GM23338 (cell line): ENCODE data around the gene ARHGAP42. TPM values are rescaled to one million over a fixed set of nuclear protein-coding genes. Genes with fewer than 3 reads are reported as not detected.

Experiments used
- ATAC-seq: fragments of 200-7000 bp; cut with Tn5 transposase; 3 replicates; pipeline ENCODE4 v1.9.1; 2020
- DNase-seq: peaks from one replicate; pipeline ENCODE4 v3.0.0-alpha.2; 2015; ENCODE audit warnings: low spot score
- H2AFZ ChIP-seq: fragments of 200-600 bp; sonication (generic); 2 replicates; pipeline ENCODE4 v1.8.0; 2016; ENCODE audit warnings: antibody characterized with exemption, mild to moderate bottlenecking, moderate library complexity
- H3F3A ChIP-seq: fragments of 200-600 bp; sonication (generic); replicated peaks from 2 replicates; pipeline ENCODE4 v1.8.0; 2017; ENCODE audit warnings: antibody characterized with exemption, mixed run types, low read depth
- H3K27ac ChIP-seq: fragments of 200-600 bp; sonication (generic); 2 replicates; pipeline ENCODE4 v1.6.1; 2016; ENCODE audit warnings: low read depth
- H3K27me3 ChIP-seq: fragments of 200-600 bp; sonication (generic); 2 replicates; pipeline ENCODE4 v1.8.0; 2016; ENCODE audit warnings: mild to moderate bottlenecking, mixed run types, moderate library complexity; ENCODE audit not compliant: insufficient read depth
- H3K36me3 ChIP-seq: fragments of 200-600 bp; sonication (generic); 2 replicates; pipeline ENCODE4 v1.8.0; 2016; ENCODE audit warnings: mild to moderate bottlenecking; ENCODE audit not compliant: insufficient read depth
- H3K4me1 ChIP-seq: fragments of 200-600 bp; sonication (generic); 2 replicates; pipeline ENCODE4 v1.8.0; 2016; ENCODE audit warnings: mild to moderate bottlenecking, moderate library complexity; ENCODE audit not compliant: insufficient read depth
- H3K4me2 ChIP-seq: fragments of 200-600 bp; sonication (generic); 2 replicates; pipeline ENCODE4 v1.7.1; 2017; ENCODE audit warnings: mixed run types
- H3K4me3 ChIP-seq: fragments of 200-600 bp; sonication (generic); 2 replicates; pipeline ENCODE4 v1.6.1; 2016; ENCODE audit warnings: mixed run types
- H3K79me2 ChIP-seq: fragments of 200-600 bp; sonication (generic); replicated peaks from 2 replicates; pipeline ENCODE4 v1.8.0; 2017; ENCODE audit warnings: mild to moderate bottlenecking; ENCODE audit not compliant: insufficient read depth
- H3K9me2 ChIP-seq: fragments of 200-600 bp; sonication (generic); 2 replicates; pipeline ENCODE4 v1.8.0; 2017; ENCODE audit not compliant: insufficient read depth
- H4K20me1 ChIP-seq: fragments of 200-600 bp; sonication (generic); replicated peaks from 2 replicates; pipeline ENCODE4 v1.8.0; 2017; ENCODE audit warnings: mild to moderate bottlenecking; ENCODE audit not compliant: insufficient read depth
- H3K27ac Mint-ChIP-seq: 2 replicates; pipeline ENCODE4 v1.8.0; 2020; ENCODE audit warnings: inconsistent platforms, mild to moderate bottlenecking, moderate library complexity, mixed read lengths
- H3K27me3 Mint-ChIP-seq: 3 replicates; pipeline ENCODE4 v1.8.0; 2022; ENCODE audit warnings: low read depth, mild to moderate bottlenecking, moderate library complexity, mixed read lengths, inconsistent platforms; ENCODE audit not compliant: insufficient read depth, poor library complexity
- H3K36me3 Mint-ChIP-seq: 3 replicates; pipeline ENCODE4 v1.8.0; 2021; ENCODE audit warnings: low read depth, mild to moderate bottlenecking, inconsistent platforms, moderate library complexity, mixed read lengths
- H3K4me1 Mint-ChIP-seq: 3 replicates; pipeline ENCODE4 v1.8.0; 2020; ENCODE audit warnings: mild to moderate bottlenecking, inconsistent platforms, mixed read lengths
- H3K4me3 Mint-ChIP-seq: 3 replicates; pipeline ENCODE4 v1.8.0; 2021; ENCODE audit warnings: moderate library complexity, mild to moderate bottlenecking, inconsistent platforms, mixed read lengths
- H3K9me3 Mint-ChIP-seq: 3 replicates; pipeline ENCODE4 v1.8.0; 2020; ENCODE audit warnings: moderate library complexity, mild to moderate bottlenecking, inconsistent platforms, mixed read lengths
- CREB1 ChIP-seq: fragments of 250-450 bp; sonication (Bioruptor Pico); IDR thresholded peaks from 2 replicates; pipeline ENCODE4 v1.5.0; 2020; ENCODE audit warnings: low read depth, mild to moderate bottlenecking, moderate library complexity
- EZH2 ChIP-seq: fragments of 200-600 bp; sonication (generic); IDR thresholded peaks from one replicate; pipeline ENCODE4 v1.8.0; 2017; ENCODE audit warnings: antibody characterized with exemption, mild to moderate bottlenecking, low read depth; ENCODE audit not compliant: unreplicated experiment
- EZH2phosphoT487 ChIP-seq: fragments of 200-600 bp; sonication (generic); IDR thresholded peaks from one replicate; pipeline ENCODE4 v1.8.1; 2018; ENCODE audit warnings: antibody characterized with exemption; ENCODE audit not compliant: unreplicated experiment
- JUNB ChIP-seq: IDR thresholded peaks from one replicate; pipeline ENCODE4 v1.6.1; 2016; ENCODE audit warnings: antibody characterized with exemption; ENCODE audit not compliant: unreplicated experiment
- NANOG ChIP-seq: IDR thresholded peaks from 2 replicates; pipeline ENCODE4 v1.6.1; 2016; ENCODE audit warnings: antibody characterized with exemption, borderline replicate concordance
- POLR2AphosphoS5 ChIP-seq: IDR thresholded peaks from 2 replicates; pipeline ENCODE4 v1.6.1; 2016; ENCODE audit warnings: antibody characterized with exemption, low read depth
- STAT1 ChIP-seq: IDR thresholded peaks from one replicate; pipeline ENCODE4 v1.6.1; 2016; ENCODE audit warnings: antibody characterized with exemption; ENCODE audit not compliant: unreplicated experiment
- ZNF114 ChIP-seq: fragments of 250-450 bp; sonication (Bioruptor Pico); IDR thresholded peaks from 2 replicates; pipeline ENCODE4 v1.5.0; 2020; ENCODE audit warnings: mild to moderate bottlenecking, moderate library complexity
- ZNF331 ChIP-seq: fragments of 250-450 bp; sonication (Bioruptor Pico); IDR thresholded peaks from 2 replicates; pipeline ENCODE4 v1.5.0; 2020; ENCODE audit warnings: low read depth, mild to moderate bottlenecking, moderate library complexity
- polyA plus RNA-seq: library from polyadenylated mRNA; unstranded; fragments of >200 nt; fragmentation: Nextera tagmentation; extraction: Ambion mirVana; gene quantifications from 2 replicates; pipeline ENCODE4 v1.2.1, GENCODE V29; 2016
- total RNA-seq: library from RNA; depleted of rRNA; stranded (reverse); fragments of >200 nt; shearing (Covaris generic); gene quantifications from 2 replicates; pipeline ENCODE4 v1.2.3, GENCODE V29; 2014
- TF ChIP-seq, protein P1 (sequence below): IDR thresholded peaks from 2 replicates; pipeline ENCODE4 v1.6.1; 2016; ENCODE audit warnings: antibody characterized with exemption
- TF ChIP-seq, protein P2 (sequence below): fragments of 250-450 bp; sonication (Bioruptor Pico); IDR thresholded peaks from 2 replicates; pipeline ENCODE4 v1.5.0; 2020; ENCODE audit warnings: mild to moderate bottlenecking, moderate library complexity
- TF ChIP-seq, protein P3 (sequence below), 2 experiments: fragments of 200-600 bp in 1 of 2; sonication (generic) in 1 of 2; conservative IDR thresholded peaks; 2 replicates each; pipeline versions ENCODE4 v1.5.1 to v1.6.1; 2016 to 2017; ENCODE audit warnings: antibody characterized with exemption in 2 of 2, low read depth in 2 of 2, mild to moderate bottlenecking in 2 of 2, moderate library complexity in 1 of 2
- TF ChIP-seq, protein P4 (sequence below): IDR thresholded peaks from one replicate; pipeline ENCODE4 v1.6.1; 2018; ENCODE audit warnings: antibody characterized with exemption; ENCODE audit not compliant: unreplicated experiment

ARHGAP42 gene
- total and polyA plus RNA-seq, 2 experiments from 2014 or later, result 23.7 to 35.7 TPM

DNA sequence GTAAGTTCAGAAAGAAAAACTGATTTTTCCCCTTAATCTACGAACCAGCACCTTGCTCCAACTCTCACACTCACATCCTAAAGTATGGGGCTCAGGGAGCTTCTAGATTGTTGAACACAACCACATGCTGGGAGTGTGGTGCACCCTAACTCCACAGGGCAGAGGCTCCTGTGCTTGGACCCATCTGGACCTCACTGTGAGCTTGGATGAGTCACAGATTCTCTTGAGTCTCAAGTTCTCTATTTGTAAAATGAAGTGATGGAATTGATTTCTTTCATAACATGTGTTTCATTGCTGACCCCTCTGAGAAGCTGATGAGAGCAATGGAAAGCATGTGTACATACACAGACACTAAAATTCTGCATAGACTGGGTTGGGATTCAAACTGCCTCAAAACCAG lies 332.8 kb downstream of the ARHGAP42 start:
- ATAC-seq (no peak), DNase-seq (no peak)
- no peaks in the 10 kb centered on the region for H3K27me3 ChIP-seq
- H3K79me2 ChIP-seq, result no peaks in the 10 kb centered on the region
- no peak overlapping the region for H3K4me2 ChIP-seq
- H3K36me3 Mint-ChIP-seq, result no peaks in the 10 kb centered on the region
- no peaks in the 10 kb centered on the region for H3K27me3 Mint-ChIP-seq
- H3K4me3 Mint-ChIP-seq, result no peak overlapping the region
- H3F3A ChIP-seq, result no peaks in the 10 kb centered on the region
- no peak overlapping the region; the same call in 1 of the 2 replicates for H2AFZ ChIP-seq
- H3K27ac Mint-ChIP-seq, result no peak overlapping the region
- no peak overlapping the region for H3K27ac ChIP-seq
- no peaks in the 10 kb centered on the region for H3K4me1 ChIP-seq
- no peaks in the 10 kb centered on the region for H3K36me3 ChIP-seq
- no peak overlapping the region for H3K4me3 ChIP-seq
- H3K4me1 Mint-ChIP-seq, result no peaks in the 10 kb centered on the region
- no peaks in the 10 kb centered on the region for H4K20me1 ChIP-seq
- no peak for TF ChIP-seq NANOG
- TF ChIP-seq, protein P1, sequence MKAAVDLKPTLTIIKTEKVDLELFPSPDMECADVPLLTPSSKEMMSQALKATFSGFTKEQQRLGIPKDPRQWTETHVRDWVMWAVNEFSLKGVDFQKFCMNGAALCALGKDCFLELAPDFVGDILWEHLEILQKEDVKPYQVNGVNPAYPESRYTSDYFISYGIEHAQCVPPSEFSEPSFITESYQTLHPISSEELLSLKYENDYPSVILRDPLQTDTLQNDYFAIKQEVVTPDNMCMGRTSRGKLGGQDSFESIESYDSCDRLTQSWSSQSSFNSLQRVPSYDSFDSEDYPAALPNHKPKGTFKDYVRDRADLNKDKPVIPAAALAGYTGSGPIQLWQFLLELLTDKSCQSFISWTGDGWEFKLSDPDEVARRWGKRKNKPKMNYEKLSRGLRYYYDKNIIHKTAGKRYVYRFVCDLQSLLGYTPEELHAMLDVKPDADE, result no peak
- TF ChIP-seq STAT1, result no peak
- no peak for TF ChIP-seq ZNF114 (CRISPR knock-in tag)
- TF ChIP-seq, protein P2, sequence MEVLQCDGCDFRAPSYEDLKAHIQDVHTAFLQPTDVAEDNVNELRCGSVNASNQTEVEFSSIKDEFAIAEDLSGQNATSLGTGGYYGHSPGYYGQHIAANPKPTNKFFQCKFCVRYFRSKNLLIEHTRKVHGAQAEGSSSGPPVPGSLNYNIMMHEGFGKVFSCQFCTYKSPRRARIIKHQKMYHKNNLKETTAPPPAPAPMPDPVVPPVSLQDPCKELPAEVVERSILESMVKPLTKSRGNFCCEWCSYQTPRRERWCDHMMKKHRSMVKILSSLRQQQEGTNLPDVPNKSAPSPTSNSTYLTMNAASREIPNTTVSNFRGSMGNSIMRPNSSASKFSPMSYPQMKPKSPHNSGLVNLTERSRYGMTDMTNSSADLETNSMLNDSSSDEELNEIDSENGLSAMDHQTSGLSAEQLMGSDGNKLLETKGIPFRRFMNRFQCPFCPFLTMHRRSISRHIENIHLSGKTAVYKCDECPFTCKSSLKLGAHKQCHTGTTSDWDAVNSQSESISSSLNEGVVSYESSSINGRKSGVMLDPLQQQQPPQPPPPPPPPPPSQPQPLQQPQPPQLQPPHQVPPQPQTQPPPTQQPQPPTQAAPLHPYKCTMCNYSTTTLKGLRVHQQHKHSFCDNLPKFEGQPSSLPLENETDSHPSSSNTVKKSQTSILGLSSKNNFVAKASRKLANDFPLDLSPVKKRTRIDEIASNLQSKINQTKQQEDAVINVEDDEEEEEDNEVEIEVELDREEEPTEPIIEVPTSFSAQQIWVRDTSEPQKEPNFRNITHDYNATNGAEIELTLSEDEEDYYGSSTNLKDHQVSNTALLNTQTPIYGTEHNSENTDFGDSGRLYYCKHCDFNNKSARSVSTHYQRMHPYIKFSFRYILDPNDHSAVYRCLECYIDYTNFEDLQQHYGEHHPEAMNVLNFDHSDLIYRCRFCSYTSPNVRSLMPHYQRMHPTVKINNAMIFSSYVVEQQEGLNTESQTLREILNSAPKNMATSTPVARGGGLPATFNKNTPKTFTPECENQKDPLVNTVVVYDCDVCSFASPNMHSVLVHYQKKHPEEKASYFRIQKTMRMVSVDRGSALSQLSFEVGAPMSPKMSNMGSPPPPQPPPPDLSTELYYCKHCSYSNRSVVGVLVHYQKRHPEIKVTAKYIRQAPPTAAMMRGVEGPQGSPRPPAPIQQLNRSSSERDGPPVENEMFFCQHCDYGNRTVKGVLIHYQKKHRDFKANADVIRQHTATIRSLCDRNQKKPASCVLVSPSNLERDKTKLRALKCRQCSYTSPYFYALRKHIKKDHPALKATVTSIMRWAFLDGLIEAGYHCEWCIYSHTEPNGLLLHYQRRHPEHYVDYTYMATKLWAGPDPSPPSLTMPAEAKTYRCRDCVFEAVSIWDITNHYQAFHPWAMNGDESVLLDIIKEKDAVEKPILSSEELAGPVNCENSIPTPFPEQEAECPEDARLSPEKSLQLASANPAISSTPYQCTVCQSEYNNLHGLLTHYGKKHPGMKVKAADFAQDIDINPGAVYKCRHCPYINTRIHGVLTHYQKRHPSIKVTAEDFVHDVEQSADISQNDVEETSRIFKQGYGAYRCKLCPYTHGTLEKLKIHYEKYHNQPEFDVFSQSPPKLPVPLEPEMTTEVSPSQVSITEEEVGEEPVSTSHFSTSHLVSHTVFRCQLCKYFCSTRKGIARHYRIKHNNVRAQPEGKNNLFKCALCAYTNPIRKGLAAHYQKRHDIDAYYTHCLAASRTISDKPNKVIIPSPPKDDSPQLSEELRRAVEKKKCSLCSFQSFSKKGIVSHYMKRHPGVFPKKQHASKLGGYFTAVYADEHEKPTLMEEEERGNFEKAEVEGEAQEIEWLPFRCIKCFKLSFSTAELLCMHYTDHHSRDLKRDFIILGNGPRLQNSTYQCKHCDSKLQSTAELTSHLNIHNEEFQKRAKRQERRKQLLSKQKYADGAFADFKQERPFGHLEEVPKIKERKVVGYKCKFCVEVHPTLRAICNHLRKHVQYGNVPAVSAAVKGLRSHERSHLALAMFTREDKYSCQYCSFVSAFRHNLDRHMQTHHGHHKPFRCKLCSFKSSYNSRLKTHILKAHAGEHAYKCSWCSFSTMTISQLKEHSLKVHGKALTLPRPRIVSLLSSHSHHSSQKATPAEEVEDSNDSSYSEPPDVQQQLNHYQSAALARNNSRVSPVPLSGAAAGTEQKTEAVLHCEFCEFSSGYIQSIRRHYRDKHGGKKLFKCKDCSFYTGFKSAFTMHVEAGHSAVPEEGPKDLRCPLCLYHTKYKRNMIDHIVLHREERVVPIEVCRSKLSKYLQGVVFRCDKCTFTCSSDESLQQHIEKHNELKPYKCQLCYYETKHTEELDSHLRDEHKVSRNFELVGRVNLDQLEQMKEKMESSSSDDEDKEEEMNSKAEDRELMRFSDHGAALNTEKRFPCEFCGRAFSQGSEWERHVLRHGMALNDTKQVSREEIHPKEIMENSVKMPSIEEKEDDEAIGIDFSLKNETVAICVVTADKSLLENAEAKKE, result no peak
- no peak for TF ChIP-seq CREB1 (CRISPR knock-in tag)
- TF ChIP-seq JUNB, result no peak
- TF ChIP-seq POLR2AphosphoS5, result no peak
- TF ChIP-seq, protein P3, sequence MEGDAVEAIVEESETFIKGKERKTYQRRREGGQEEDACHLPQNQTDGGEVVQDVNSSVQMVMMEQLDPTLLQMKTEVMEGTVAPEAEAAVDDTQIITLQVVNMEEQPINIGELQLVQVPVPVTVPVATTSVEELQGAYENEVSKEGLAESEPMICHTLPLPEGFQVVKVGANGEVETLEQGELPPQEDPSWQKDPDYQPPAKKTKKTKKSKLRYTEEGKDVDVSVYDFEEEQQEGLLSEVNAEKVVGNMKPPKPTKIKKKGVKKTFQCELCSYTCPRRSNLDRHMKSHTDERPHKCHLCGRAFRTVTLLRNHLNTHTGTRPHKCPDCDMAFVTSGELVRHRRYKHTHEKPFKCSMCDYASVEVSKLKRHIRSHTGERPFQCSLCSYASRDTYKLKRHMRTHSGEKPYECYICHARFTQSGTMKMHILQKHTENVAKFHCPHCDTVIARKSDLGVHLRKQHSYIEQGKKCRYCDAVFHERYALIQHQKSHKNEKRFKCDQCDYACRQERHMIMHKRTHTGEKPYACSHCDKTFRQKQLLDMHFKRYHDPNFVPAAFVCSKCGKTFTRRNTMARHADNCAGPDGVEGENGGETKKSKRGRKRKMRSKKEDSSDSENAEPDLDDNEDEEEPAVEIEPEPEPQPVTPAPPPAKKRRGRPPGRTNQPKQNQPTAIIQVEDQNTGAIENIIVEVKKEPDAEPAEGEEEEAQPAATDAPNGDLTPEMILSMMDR (conservative IDR thresholded peaks at IDR 0.05; ENCODE audit: low read depth in 2 of 2), result no peak
- TF ChIP-seq ZNF331 (CRISPR knock-in tag), result no peak
- TF ChIP-seq EZH2phosphoT487, result no peak
- TF ChIP-seq, protein P4, sequence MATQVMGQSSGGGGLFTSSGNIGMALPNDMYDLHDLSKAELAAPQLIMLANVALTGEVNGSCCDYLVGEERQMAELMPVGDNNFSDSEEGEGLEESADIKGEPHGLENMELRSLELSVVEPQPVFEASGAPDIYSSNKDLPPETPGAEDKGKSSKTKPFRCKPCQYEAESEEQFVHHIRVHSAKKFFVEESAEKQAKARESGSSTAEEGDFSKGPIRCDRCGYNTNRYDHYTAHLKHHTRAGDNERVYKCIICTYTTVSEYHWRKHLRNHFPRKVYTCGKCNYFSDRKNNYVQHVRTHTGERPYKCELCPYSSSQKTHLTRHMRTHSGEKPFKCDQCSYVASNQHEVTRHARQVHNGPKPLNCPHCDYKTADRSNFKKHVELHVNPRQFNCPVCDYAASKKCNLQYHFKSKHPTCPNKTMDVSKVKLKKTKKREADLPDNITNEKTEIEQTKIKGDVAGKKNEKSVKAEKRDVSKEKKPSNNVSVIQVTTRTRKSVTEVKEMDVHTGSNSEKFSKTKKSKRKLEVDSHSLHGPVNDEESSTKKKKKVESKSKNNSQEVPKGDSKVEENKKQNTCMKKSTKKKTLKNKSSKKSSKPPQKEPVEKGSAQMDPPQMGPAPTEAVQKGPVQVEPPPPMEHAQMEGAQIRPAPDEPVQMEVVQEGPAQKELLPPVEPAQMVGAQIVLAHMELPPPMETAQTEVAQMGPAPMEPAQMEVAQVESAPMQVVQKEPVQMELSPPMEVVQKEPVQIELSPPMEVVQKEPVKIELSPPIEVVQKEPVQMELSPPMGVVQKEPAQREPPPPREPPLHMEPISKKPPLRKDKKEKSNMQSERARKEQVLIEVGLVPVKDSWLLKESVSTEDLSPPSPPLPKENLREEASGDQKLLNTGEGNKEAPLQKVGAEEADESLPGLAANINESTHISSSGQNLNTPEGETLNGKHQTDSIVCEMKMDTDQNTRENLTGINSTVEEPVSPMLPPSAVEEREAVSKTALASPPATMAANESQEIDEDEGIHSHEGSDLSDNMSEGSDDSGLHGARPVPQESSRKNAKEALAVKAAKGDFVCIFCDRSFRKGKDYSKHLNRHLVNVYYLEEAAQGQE, result no peak
- TF ChIP-seq EZH2, result no peak
- H3K9me2 ChIP-seq, result no peaks in the 10 kb centered on the region
- H3K9me3 Mint-ChIP-seq, result no peaks in the 10 kb centered on the region
